ENCODE data around the gene KCNMA1.
A peak's percentile ranks its signal among the peaks of the same experiment; 100 is the strongest.

KCNMA1 gene

GRCh38 chr10:77507291-77507880, 130.2 kb downstream of the KCNMA1 start:
- DNase-seq (ENCODE audit: low spot score), result no peak

GRCh38 chr10:77506517-77507200, 130.9 kb downstream of the KCNMA1 start:
- no peak for DNase-seq (ENCODE audit: low spot score)

- DNase-seq (ENCODE audit: low spot score), result no peak
These were observed 131.9 kb downstream of the KCNMA1 start for GRCh38 chr10:77505431-77506334.

GRCh38 chr10:77504873-77505257, 132.7 kb downstream of the KCNMA1 start:
- peak; percentile 25 for DNase-seq (ENCODE audit: low spot score)

GRCh38 chr10:77504196-77504872, 133.3 kb downstream of the KCNMA1 start:
- no peak for DNase-seq (ENCODE audit: low spot score)

DNA sequence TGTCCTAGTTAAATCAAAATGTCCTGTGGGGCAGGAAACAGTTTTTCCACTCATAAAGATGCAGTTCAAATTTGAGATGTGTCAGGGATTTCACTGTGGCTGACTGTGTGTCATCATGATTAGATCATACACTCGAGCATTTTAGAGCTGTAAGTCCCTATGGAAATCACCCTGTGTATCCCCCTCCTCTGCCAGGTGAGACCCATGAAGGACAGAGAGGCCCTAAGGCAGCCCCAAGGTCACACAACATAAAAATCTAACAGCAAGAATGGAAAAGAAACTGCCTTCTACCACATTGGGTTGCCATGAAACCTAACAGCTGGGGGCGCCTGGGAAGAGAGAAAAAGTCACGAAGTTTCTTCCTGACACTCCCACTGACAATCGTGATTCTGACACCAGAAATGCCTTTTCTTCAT, 135.8 kb downstream of the KCNMA1 start:
- DNase-seq (ENCODE audit: low spot score), result no peak

- DNase-seq (ENCODE audit: low spot score), result no peak
These were observed 136.3 kb downstream of the KCNMA1 start for GRCh38 chr10:77501152-77501845.

DNA sequence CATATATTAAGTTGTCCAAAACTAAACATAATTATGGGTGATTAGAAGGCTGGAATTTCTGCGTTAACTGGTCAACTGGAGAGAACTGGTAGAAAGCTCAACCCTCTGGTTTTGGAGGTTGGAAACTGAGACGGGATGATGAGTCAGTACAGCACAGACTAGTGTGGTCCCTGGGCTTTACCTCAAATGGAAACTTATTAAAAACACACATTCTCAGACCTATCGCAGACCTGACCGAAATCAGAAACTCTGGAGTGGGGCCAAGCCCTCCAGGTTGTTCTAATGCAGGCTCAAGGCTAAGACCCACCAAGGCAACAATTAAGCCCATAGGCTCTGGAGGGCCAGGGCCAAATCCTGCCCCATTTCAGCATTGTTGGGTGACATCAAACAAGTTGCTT, 136.9 kb downstream of the KCNMA1 start:
- no peak for DNase-seq (ENCODE audit: low spot score)

DNA sequence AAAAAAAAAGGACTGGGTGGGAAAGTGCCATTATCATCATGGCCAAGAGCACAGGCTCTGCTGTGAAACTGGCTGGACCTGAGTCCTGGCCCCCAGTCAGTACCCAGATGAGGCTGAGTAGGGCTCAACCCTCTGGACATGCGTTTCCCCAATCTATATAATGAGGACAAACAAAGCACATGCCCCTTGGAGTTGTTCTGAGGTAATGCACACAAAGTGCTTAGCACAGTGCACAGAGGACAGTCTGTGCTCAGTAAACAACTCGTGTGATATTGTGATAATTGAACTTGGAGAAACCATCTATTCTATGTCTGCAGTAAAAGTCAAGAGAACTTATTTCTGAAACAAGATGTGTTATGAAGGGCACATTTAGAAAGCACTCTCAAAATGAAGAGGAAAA, 138.8 kb downstream of the KCNMA1 start:
- DNase-seq (ENCODE audit: low spot score), result no peak

GRCh38 chr10:77498210-77498609, 139.4 kb downstream of the KCNMA1 start:
- no peak for DNase-seq (ENCODE audit: low spot score)

GRCh38 chr10:77497748-77498147, 139.9 kb downstream of the KCNMA1 start:
- DNase-seq (ENCODE audit: low spot score), result no peak

DNA sequence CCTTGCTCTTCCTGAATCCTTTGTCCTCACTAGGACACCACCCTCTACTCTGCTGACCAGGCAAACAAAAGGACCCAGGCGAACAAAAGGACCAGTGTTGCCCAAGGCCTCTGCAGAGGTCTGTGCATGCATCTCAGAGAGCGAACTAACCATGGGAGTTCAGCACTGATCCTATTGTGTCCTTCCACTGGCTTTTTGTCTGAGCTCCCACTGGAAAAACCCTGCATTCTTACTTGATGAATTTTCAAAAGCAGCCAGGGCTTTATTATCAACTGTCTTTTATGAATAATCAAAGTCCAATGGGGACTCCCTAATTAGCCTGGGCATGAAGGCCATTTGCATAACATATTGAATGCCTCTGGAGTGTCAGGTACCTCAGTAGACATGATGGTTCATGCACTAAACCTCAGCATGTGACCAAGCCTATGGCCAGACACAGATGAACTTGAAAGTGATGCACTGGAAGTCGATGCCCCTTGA, 140.6 kb downstream of the KCNMA1 start:
- DNase-seq (ENCODE audit: low spot score), result no peak

DNA sequence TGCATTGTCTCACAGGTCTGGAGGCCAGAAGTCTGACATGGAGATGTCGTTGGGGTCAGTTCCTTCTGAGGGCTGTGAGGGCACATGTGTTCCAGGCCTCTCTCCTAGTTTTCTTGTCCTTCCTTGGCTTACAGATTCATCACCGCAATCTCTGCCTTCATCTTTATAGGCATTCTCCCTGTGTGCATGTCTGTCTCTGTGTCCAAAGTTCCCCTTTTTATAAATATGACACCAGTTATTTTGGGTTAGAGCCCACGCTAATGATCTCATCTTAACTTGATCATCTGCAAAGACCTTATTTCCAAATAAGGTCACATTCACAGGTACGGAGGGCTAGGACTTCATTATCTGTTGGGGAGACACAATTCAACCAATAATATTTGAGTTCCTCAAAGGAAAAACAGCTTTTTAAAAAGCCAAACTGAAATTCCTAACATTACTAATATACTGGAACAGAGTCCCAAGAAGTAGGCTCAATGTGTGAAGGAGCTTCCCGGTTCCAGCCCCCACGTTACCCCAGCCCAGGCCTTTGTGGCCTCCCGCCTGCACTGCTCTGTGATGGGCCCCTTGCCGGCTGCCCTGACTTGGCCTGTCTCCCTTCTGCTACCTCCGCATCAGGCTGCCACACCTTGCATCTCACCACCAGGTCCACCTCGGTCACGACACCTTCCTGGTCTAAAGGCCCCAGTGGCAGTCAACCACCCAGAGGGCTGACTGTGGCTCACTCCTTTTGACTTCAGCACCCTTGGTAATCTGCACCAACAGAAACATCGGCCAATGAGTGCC, 142.7 kb downstream of the KCNMA1 start:
- no peak for DNase-seq (ENCODE audit: low spot score)

DNA sequence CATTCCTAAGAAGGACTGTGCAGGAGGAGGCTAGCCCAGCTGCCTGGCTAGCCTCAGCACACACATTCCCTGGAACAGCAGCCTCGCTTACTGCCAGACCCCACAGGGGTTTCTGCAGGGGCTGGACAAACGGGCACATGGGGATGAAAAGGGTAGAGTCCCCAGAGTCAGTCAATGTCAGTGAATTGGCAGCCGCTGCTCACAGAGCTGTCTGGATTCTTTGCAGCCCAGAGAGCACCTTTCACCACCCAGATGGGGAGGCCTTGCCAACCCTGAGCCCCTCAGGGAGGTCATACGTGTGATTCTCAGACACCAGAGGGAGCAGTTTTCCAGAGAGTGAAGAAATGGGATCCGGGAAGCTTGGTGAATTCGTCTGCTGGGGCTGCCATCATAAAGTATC, 143.3 kb downstream of the KCNMA1 start:
- DNase-seq (ENCODE audit: low spot score), result peak; percentile 69

- DNase-seq (ENCODE audit: low spot score), result no peak
These were observed 143.8 kb downstream of the KCNMA1 start for GRCh38 chr10:77493851-77494261.

DNA sequence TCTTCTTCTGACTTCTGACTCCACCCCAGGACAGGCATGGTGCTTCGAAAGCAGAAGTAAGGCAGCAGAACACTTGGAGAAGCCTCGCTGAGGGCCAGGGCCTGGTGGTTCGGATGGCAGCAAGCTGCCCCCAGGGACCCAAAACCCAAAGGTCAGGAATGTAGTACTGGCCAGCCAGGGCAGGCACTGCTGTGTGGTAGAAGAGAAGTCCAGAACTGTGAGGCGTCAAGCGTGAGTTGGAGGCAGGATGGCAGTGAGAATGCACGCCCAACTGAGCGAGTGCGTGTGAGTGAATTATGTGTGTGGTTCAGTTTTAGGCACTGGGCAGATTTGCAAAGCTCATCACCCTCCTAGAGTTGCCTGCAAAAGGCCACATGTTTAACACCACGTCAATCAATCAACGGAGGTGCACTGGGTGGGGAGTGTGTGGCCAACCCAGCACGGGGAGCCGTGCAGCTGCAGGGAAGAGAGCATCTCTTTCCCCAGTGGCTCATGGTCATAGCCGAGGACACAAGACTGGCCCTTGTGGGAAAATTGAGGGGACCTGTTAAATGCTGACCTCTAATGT, 144.3 kb downstream of the KCNMA1 start:
- no peak for DNase-seq (ENCODE audit: low spot score)

DNA sequence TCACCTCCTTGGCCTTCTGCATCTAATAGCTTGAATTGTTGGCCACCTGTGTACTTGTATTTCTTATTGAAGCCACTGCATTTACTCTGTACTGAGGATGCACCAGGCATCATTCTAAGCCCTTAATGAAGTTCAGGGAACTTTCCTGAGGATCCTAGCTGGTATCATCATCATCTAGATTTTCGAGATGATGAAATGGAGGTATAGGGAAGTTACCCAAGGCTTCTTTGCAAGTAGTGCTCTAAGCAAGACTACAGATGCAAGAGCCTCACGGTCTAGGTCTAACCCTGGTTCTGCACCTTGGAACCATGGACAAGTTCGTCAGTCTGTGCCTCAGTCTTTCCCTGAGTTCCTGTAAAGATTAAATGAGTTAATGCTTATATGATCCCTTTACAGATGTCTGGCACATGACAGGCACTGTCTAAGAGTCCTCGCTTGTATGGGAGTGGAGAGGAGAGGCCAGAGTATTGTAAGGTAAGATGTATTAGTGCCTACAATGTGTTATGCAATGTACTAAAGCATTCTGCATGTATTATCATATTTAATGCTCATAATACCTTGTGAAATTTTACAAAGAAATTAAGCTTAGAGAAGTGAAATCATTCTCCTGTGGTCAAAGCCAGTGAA, 145.1 kb downstream of the KCNMA1 start:
- no peak for DNase-seq (ENCODE audit: low spot score)

DNA sequence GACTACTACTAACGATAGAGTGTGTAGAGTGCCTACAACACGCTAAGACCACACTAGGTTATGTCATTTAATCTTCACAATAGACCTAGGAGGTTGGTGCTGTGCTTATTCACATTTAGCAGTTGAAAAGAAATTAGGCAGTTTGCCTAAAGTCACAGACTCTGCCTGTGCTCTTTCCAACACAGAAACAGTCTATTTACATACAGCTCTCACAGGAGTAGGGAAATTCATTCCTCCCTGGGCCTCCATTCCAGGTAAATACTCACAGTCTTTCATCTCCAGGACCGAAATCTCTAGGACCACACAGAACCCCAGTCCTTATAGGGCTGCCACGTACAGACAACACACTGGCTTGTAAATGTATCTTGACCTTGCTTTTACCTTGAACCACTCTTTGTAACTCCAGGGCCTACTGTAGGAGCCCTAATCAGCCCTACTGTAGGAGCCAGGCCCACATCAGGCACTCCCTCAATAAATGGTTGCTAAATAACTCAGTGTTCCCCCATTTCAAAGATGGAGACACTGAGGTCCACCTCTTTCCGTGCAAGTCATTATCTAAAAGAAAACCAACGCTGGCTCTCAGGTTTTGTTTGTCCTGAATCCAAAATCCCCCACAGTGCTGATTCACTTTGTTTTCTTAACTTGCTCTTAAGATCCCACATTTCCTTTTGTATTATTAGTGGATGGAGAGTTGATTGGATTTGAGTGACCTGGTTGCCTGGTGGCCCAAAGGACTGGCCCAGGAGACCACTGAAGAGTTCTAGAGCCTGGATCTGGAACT, 146.9 kb downstream of the KCNMA1 start:
- no peak for DNase-seq (ENCODE audit: low spot score)

DNA sequence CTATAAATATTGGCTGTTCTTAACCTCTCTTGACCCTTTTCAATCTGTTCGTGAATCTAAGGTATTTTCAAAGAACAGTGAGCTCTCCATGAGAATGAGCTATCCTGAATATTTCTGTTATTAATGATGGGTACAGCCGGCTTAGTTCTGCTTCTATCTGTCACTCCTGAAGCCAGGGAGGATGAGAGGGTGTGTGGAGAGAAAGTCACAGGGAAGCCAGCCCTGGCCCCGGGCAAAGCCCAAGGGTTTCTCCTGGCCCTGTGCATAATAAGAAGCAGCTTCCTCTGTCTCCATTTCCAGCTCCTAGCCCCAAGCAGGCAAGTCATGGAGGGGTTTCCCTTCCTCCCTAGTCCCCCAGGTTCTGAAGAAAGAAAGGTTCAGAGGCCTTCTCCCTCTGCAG, 151.1 kb downstream of the KCNMA1 start:
- no peak for DNase-seq (ENCODE audit: low spot score)
